Omental fat pad (tissue), 4 donors: ENCODE data around the gene JCAD. TPM values are rescaled to one million over a fixed set of nuclear protein-coding genes. Genes with fewer than 3 reads are reported as not detected.

ENCODE experiments used
- ATAC-seq: fragments of 150-250 bp; one replicate; pipeline ENCODE4 v1.9.1; 2016; ENCODE audit warnings: mild to moderate bottlenecking, moderate library complexity; ENCODE audit not compliant: low FRiP score
- DNase-seq: peaks from one replicate; pipeline ENCODE4 v3.0.0-alpha.2; 2019; ENCODE audit warnings: low spot score
- total RNA-seq, 4 donors: library from RNA; depleted of rRNA; stranded (reverse); fragments of >200 nt; gene quantifications; one replicate each; pipeline ENCODE4 v1.1.0, GENCODE V29; 2016
- TF ChIP-seq, protein P1 (sequence below), 3 donors: fragments of 450-650 bp; IDR thresholded peaks; one replicate each; pipeline ENCODE4 v1.5.1; 2016 to 2017; ENCODE audit warnings: antibody characterized with exemption in 3 of 3, mild to moderate bottlenecking in 3 of 3, moderate library complexity in 2 of 3

The JCAD gene
- total RNA-seq, 4 donors from 2014 or later = 14.6 to 71.4 (median 19.7) TPM

- DNase-seq (no peak), ATAC-seq (no peak)
Measured at GRCh38 chr10:30096564-30096963, 37.2 kb upstream of the JCAD start.

DNA sequence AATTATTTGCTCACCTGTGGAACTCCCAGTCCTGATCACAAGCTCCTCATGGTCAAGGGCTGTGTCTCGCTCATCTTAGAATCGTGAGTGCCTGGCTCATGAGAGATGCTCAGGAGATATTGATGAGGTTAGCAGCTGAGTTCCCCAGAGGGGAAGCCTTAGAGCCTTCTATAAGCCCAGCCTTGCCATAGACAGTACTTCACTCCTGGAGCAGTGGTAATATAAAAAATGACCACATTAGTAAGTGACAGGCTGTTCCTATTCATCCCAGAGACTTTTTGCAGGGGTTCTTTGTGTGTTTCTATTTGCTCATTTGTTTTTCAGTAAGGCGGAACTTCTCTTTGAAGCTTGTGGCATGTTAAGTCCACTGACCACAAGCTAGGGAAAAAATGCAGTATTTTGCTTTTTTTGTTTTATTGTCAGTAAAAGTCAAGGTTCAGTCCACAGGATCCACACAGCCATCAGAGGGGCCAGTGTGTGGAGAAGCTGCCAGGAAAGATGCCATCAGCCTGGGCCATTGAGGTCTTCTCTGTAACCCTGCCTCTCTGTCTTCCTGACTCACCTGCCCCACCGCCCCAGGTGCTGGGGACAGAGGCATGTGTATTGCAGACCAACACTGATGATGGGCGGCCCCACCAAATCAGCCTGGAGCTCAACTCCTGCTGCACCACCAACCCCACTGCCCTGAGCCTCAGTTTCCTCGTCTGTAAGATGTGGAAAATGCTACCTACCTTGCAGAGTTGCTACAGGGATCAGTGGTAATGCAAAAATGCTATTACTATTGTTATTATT lies 36.4 kb upstream of the JCAD start:
- DNase-seq (no peak), ATAC-seq (no peak)
- TF ChIP-seq, protein P1, sequence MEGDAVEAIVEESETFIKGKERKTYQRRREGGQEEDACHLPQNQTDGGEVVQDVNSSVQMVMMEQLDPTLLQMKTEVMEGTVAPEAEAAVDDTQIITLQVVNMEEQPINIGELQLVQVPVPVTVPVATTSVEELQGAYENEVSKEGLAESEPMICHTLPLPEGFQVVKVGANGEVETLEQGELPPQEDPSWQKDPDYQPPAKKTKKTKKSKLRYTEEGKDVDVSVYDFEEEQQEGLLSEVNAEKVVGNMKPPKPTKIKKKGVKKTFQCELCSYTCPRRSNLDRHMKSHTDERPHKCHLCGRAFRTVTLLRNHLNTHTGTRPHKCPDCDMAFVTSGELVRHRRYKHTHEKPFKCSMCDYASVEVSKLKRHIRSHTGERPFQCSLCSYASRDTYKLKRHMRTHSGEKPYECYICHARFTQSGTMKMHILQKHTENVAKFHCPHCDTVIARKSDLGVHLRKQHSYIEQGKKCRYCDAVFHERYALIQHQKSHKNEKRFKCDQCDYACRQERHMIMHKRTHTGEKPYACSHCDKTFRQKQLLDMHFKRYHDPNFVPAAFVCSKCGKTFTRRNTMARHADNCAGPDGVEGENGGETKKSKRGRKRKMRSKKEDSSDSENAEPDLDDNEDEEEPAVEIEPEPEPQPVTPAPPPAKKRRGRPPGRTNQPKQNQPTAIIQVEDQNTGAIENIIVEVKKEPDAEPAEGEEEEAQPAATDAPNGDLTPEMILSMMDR (IDR thresholded peaks at IDR 0.05) = no peak

More at GRCh38 chr10:30096564-30096963, 37.2 kb upstream of the JCAD start:
- TF ChIP-seq, protein P1 (IDR thresholded peaks at IDR 0.05) = no peak

DNA sequence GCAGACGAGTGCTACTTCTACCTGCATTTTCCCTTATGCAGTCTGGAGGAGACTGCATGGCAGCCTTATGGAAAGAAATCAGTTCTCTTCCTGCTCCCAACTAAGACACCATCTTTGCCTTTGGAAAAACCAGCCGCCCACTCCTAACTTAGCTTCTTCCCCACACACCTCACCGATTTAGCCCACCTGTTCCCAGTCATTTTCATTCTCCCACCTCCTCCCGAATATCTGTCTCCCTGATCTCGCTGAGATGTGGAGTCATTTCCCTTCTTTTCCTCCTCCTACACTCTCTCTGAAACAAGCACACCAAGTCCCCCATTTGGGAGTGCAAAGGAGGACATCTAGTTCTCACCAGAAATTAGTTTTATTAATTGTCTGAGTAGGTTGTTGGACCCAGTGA lies 35.2 kb upstream of the JCAD start:
- DNase-seq (no peak), ATAC-seq (no peak)
- TF ChIP-seq, protein P1 (IDR thresholded peaks at IDR 0.05) = no peak

- ATAC-seq (no peak), DNase-seq (no peak)
- TF ChIP-seq, protein P1 (IDR thresholded peaks at IDR 0.05) = no peak
Measured at GRCh38 chr10:30093303-30093950, 34.0 kb upstream of the JCAD start.

DNA sequence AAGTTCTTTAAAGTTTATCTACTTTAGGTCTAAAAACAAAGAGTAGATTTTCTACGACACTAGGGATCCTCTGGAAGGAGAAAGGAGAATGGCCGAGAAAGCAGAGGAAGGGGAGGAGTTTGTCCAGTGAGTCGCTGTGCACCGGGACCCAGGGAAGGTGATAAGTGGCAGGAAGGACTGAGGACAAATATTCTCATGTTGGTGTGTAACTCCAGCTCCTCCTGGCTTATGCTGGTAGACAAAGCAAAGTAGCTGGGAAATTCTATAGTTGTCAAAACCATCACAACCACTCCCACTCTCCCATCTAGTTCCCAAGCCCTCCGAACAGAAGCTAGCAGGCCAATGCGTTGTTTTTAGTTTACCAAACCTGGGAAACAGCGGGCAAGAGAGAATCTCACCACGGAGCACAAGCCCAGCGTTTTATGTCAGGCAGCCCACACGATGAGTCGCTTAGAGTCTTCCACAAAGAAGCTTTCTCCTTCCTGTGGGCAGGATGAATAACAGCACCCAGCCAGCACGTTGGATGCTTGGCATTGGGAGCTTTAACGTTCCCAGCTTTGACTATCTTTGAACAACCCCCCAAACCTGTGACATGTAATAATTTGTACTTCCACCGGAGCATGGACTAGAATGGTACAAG lies 32.9 kb upstream of the JCAD start:
- no peak for ATAC-seq
- TF ChIP-seq, protein P1 (IDR thresholded peaks at IDR 0.05) = no peak
- DNase-seq = no peak

DNA sequence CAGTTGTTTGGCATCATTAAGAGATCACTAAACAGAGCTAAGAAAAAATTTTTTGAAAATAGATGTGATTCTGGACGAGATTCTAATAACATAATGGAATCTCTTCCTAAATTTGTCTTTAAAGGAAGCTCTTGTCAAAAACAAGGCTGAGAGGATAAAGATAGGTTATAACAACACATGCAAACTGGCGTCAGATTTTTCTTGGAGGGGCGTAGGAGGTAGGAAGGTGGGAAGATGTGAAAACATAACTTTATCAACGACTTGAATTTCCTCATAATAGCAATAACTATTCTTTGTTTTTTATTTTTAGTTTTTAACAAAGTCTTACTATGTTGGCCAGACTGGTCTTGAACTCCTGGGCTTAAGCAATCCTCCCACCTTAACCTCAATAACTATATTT lies 31.8 kb upstream of the JCAD start:
- ATAC-seq (no peak), DNase-seq (no peak)
- TF ChIP-seq, protein P1 (IDR thresholded peaks at IDR 0.05) = no peak
